K562 (cell line): ENCODE data around the gene RUNDC3A. TPM values are rescaled to one million over a fixed set of nuclear protein-coding genes. Genes with fewer than 3 reads are reported as not detected.
A peak's percentile ranks its signal among the peaks of the same experiment; 100 is the strongest.

Experiments used
- ATF1 ChIP-seq, 2 experiments: fragments of 450-650 bp in 1 of 2; IDR thresholded peaks; 2 replicates each; pipeline ENCODE4 v1.6.1; 2016; ENCODE audit warnings: missing compliant biosample characterization in 1 of 2, missing genetic modification characterization in 1 of 2
- C11orf30 ChIP-seq: fragments of 450-650 bp; IDR thresholded peaks from 2 replicates; pipeline ENCODE4 v1.6.1; 2016; ENCODE audit warnings: low read depth, mild to moderate bottlenecking
- CBX5 ChIP-seq: IDR thresholded peaks from 2 replicates; pipeline ENCODE4 v1.6.1; 2014; ENCODE audit warnings: low read depth, borderline replicate concordance
- EGR1 ChIP-seq: fragments of 450-650 bp; conservative IDR thresholded peaks from 2 replicates; pipeline ENCODE4 v1.6.1; 2017; ENCODE audit warnings: mild to moderate bottlenecking
- GABPA ChIP-seq: fragments of 200-800 bp; sonication (Bioruptor generic); conservative IDR thresholded peaks from 2 replicates; pipeline ENCODE4 v1.6.1; 2016; ENCODE audit warnings: low read depth, missing genetic modification characterization, missing compliant biosample characterization
- KAT7 ChIP-seq: sonication (generic); formaldehyde crosslinking; IDR thresholded peaks from 2 replicates; pipeline ENCODE4 v1.8.0; 2022; ENCODE audit warnings: missing genetic modification reagents, mild to moderate bottlenecking, borderline replicate concordance
- KLF13 ChIP-seq: fragments of 450-650 bp; IDR thresholded peaks from 2 replicates; pipeline ENCODE4 v1.6.1; 2016; ENCODE audit warnings: missing genetic modification characterization, low read depth, mild to moderate bottlenecking, missing compliant biosample characterization, moderate library complexity, borderline replicate concordance
- ZFX ChIP-seq: sonication (generic); formaldehyde crosslinking; IDR thresholded peaks from 2 replicates; pipeline ENCODE4 v1.8.0; 2022; ENCODE audit warnings: mild to moderate bottlenecking, missing genetic modification reagents, moderate library complexity
- ZNF583 ChIP-seq: fragments of 250-450 bp; sonication (Bioruptor Pico); IDR thresholded peaks from 2 replicates; pipeline ENCODE4 v1.4.0; 2020
- polyA plus RNA-seq, 8 experiments: library from polyadenylated mRNA; depleted of rRNA in 4 of 8; stranded (reverse) in 5 of 8; unstranded in 3 of 8; fragments of >200 nt; fragmentation: Nextera tagmentation in 2 of 8; fragmentation: Illumina TruSeq in 1 of 8; extraction: Ambion mirVana in 2 of 8; extraction: Trizol in 1 of 8; gene quantifications; 2 replicates each; pipeline versions ENCODE4 v1.2.1 to v1.2.3, GENCODE V29; 2011 to 2014; ENCODE audit warnings: inconsistent platforms in 1 of 8, missing spikeins in 1 of 8
- total RNA-seq, 7 experiments: library from RNA; depleted of rRNA in 6 of 7; stranded (reverse); fragments of >200 nt in 6 of 7; fragmentation: Illumina TruSeq in 2 of 7; extraction: Trizol in 2 of 7; gene quantifications; 2 replicates each; pipeline versions ENCODE4 v1.2.1 to v1.2.3, GENCODE V29; 2011 to 2021; ENCODE audit warnings: low replicate concordance in 1 of 7
- TF ChIP-seq, protein P1 (sequence below): fragments of 450-650 bp; IDR thresholded peaks from 2 replicates; pipeline ENCODE4 v1.6.1; 2014; ENCODE audit warnings: low read depth, mild to moderate bottlenecking, moderate library complexity, borderline replicate concordance
- TF ChIP-seq, protein P2 (sequence below): sonication (generic); formaldehyde crosslinking; IDR thresholded peaks from 2 replicates; pipeline ENCODE4 v1.8.0; 2022; ENCODE audit warnings: mild to moderate bottlenecking, missing genetic modification reagents
- TF ChIP-seq, protein P3 (sequence below): sonication (generic); formaldehyde crosslinking; IDR thresholded peaks from 2 replicates; pipeline ENCODE4 v1.8.0; 2022; ENCODE audit warnings: mild to moderate bottlenecking, missing genetic modification reagents

Gene RUNDC3A
- total and polyA plus RNA-seq, 9 of the 15 experiments (the other 6 are each of a cell fraction or from before 2014, with no cell fraction given): not detected

DNA sequence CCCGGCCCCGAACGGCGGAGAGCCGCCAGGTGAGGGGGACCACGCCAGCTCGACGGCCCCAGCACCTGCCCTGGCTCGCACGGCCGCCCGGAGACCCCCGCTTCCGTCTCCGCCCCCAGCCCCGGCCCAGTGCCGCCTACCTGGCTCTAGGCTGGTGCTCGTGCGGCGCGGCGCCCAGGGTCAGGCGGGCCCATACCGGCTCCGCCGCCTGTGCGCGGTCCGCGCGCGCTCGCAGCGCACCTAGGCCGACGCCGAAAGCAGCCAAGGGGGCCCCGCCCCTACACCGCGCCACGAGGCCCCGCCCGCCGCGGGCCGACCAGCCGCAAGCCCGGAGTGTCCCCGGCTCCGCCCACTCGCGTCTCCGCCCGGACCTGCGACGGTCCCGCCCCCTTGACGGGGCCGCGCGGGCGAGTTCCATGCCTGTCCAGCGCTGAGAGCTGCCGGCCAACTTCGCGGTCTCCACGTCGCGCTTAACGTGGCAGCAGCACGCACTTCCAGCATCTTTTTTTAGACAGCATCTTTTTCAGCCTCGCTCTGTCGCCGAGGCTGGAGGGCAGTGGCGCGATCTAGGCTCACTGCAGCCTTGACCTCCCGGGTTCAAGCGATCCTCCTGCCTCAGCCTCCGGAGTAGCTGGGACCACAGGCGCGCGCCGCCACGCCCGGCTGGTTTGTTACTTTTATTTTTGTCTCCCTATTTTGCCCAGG is 16.3 kb downstream of the RUNDC3A start, which contains the start of gene SLC25A39 (continued):
- TF ChIP-seq, protein P1, sequence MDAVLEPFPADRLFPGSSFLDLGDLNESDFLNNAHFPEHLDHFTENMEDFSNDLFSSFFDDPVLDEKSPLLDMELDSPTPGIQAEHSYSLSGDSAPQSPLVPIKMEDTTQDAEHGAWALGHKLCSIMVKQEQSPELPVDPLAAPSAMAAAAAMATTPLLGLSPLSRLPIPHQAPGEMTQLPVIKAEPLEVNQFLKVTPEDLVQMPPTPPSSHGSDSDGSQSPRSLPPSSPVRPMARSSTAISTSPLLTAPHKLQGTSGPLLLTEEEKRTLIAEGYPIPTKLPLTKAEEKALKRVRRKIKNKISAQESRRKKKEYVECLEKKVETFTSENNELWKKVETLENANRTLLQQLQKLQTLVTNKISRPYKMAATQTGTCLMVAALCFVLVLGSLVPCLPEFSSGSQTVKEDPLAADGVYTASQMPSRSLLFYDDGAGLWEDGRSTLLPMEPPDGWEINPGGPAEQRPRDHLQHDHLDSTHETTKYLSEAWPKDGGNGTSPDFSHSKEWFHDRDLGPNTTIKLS: peak; percentile 63; the same call in 1 of the 2 replicates
- TF ChIP-seq, protein P2, sequence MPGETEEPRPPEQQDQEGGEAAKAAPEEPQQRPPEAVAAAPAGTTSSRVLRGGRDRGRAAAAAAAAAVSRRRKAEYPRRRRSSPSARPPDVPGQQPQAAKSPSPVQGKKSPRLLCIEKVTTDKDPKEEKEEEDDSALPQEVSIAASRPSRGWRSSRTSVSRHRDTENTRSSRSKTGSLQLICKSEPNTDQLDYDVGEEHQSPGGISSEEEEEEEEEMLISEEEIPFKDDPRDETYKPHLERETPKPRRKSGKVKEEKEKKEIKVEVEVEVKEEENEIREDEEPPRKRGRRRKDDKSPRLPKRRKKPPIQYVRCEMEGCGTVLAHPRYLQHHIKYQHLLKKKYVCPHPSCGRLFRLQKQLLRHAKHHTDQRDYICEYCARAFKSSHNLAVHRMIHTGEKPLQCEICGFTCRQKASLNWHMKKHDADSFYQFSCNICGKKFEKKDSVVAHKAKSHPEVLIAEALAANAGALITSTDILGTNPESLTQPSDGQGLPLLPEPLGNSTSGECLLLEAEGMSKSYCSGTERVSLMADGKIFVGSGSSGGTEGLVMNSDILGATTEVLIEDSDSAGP: peak; percentile 47; the same call in 1 of the 2 replicates
- TF ChIP-seq ATF1 (CRISPR knock-in tag; IDR thresholded peaks at IDR 0.05): no peak
- TF ChIP-seq ATF1 (tag; IDR thresholded peaks at IDR 0.05): peak; percentile 67; the same call in 1 of the 2 replicates
- TF ChIP-seq KLF13 (tag): peak; percentile 90
- TF ChIP-seq, protein P3, sequence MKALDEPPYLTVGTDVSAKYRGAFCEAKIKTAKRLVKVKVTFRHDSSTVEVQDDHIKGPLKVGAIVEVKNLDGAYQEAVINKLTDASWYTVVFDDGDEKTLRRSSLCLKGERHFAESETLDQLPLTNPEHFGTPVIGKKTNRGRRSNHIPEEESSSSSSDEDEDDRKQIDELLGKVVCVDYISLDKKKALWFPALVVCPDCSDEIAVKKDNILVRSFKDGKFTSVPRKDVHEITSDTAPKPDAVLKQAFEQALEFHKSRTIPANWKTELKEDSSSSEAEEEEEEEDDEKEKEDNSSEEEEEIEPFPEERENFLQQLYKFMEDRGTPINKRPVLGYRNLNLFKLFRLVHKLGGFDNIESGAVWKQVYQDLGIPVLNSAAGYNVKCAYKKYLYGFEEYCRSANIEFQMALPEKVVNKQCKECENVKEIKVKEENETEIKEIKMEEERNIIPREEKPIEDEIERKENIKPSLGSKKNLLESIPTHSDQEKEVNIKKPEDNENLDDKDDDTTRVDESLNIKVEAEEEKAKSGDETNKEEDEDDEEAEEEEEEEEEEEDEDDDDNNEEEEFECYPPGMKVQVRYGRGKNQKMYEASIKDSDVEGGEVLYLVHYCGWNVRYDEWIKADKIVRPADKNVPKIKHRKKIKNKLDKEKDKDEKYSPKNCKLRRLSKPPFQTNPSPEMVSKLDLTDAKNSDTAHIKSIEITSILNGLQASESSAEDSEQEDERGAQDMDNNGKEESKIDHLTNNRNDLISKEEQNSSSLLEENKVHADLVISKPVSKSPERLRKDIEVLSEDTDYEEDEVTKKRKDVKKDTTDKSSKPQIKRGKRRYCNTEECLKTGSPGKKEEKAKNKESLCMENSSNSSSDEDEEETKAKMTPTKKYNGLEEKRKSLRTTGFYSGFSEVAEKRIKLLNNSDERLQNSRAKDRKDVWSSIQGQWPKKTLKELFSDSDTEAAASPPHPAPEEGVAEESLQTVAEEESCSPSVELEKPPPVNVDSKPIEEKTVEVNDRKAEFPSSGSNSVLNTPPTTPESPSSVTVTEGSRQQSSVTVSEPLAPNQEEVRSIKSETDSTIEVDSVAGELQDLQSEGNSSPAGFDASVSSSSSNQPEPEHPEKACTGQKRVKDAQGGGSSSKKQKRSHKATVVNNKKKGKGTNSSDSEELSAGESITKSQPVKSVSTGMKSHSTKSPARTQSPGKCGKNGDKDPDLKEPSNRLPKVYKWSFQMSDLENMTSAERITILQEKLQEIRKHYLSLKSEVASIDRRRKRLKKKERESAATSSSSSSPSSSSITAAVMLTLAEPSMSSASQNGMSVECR (CRISPR knock-in tag): peak; percentile 59
- TF ChIP-seq ZNF583 (CRISPR knock-in tag): 0 out of 2 replicates have a peak, but pooled peaks have one; percentile 13
- no peak for TF ChIP-seq C11orf30
- peak; percentile 34; the same call in 1 of the 2 replicates for TF ChIP-seq EGR1
- TF ChIP-seq KAT7: 0 out of 2 replicates have a peak, but pooled peaks have one; percentile 15
- TF ChIP-seq GABPA (tag): 0 out of 2 replicates have a peak, but pooled peaks have one; percentile 23
- TF ChIP-seq CBX5: 0 out of 2 replicates have a peak, but pooled peaks have one; percentile 37
- peak; percentile 59; the same call in 1 of the 2 replicates for TF ChIP-seq ZFX (CRISPR knock-in tag)
